KOPT-K1 (cell line): ENCODE data around the gene RC3H2.
"Not testable (repeated sequence)": the region's sequence is repeated elsewhere in the genome, so short reads cannot be mapped to it uniquely, and the experiment has no call there.

Experiments
- H3K27ac ChIP-seq: fragments of 200-600 bp; sonication (generic); 2 replicates; pipeline ENCODE4 v1.5.1; 2016; ENCODE audit warnings: antibody characterized with exemption, mild to moderate bottlenecking, low read depth, low read length; ENCODE audit not compliant: poor library complexity, severe bottlenecking
- H3K36me3 ChIP-seq: fragments of 200-600 bp; sonication (generic); 2 replicates; pipeline ENCODE4 v1.5.1; 2017; ENCODE audit warnings: antibody characterized with exemption, mild to moderate bottlenecking, low read length, moderate library complexity; ENCODE audit not compliant: insufficient read depth
- H3K9me3 ChIP-seq: fragments of 200-600 bp; sonication (generic); 2 replicates; pipeline ENCODE4 v1.5.1; 2017; ENCODE audit warnings: antibody characterized with exemption, low read length, mild to moderate bottlenecking; ENCODE audit not compliant: insufficient read depth, poor library complexity, severe bottlenecking

The RC3H2 gene

DNA sequence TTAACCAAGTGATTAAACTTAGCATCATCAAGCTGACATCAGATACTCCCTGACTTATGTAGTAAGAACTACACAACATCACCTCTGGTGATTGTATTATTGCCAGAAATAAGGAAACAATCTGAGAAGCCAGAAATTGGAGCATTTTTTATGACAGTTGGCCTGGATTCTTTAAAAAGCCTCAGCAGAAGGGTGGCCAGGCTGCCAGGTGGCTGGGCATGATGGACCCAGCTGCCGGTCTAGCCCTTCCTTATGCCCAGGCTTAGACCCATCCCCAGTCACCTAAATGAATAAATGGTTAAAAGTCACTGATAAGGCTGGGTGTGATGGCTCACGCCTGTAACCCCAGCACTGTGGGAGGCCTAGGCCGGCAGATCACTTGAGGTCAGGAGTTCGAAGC lies 92.4 kb downstream of the RC3H2 start:
- no peaks in the 10 kb centered on the region for H3K9me3 ChIP-seq
- H3K27ac ChIP-seq: no peak overlapping the region

DNA sequence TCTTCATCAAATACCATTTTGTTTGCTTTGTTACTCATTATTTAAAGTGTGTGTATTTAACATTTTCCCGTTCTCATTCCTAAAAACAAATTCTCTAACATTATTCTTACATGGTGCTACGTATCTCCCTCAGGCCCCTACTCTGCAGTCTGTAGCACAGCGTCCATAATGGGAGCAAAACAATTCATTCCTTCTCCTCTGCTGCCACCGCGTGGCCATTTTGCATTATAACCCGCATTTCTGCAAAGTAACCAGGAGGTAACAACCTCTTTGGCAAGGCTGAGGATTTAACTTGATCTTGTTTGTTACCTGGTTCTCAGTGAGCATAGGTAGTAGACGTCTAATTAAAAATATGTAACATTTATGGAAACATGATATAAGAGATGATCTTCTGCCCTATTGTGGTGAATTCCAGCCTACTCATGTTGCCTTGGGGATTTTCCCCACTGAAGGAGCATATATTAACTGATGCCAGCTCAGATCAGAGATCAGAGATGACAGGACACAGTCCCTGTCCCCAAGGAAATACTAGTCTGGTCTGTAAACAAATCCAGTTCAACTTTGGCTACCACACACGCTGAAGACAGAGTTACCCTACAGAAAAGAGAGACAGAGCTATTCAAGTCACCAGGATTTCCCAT lies 94.7 kb downstream of the RC3H2 start:
- Histone ChIP-seq H3K9me3 (no peaks in the 10 kb centered on the region), H3K36me3 (peaks cover under 1% of the 10 kb centered on the region; the same call in 1 of the 2 replicates)

More for the DNA sequence above, 92.4 kb downstream of the RC3H2 start:
- peaks cover 22% of the 10 kb centered on the region for H3K36me3 ChIP-seq

GRCh38 chr9:122809261-122809660 lies 95.9 kb downstream of the RC3H2 start:
- not testable (repeated sequence) for H3K36me3 ChIP-seq, H3K9me3 ChIP-seq, H3K27ac ChIP-seq

More for the DNA sequence above, 94.7 kb downstream of the RC3H2 start:
- no peak overlapping the region for H3K27ac ChIP-seq

GRCh38 chr9:122808141-122808540 lies 97.0 kb downstream of the RC3H2 start:
- Histone ChIP-seq H3K27ac (no peak overlapping the region), H3K9me3 (no peaks in the 10 kb centered on the region), H3K36me3 (no peaks in the 10 kb centered on the region)

- Histone ChIP-seq H3K27ac (no peak overlapping the region), H3K36me3 (no peaks in the 10 kb centered on the region), H3K9me3 (no peaks in the 10 kb centered on the region)
Observed at GRCh38 chr9:122807271-122807900, 97.8 kb downstream of the RC3H2 start.

DNA sequence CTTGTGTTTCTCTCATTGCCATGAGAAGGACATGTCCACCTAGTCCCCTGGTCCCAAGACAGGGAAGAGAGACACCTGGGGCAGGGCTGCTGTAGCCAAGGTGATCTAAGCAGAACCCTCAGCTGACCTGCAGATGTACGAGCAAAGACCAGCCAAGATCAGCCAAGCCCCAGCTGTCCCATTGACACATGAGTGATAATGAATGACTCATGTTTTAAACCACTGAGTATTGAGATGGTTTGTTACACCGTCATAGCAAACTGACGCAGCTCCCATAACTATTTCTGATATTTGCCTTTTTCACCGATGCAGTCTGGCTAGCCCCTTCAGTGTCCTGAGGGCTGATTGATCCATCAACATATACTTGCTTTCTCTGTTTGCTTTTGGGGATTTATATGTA lies 98.5 kb downstream of the RC3H2 start:
- Histone ChIP-seq H3K9me3 (no peaks in the 10 kb centered on the region), H3K27ac (no peak overlapping the region), H3K36me3 (no peaks in the 10 kb centered on the region)

DNA sequence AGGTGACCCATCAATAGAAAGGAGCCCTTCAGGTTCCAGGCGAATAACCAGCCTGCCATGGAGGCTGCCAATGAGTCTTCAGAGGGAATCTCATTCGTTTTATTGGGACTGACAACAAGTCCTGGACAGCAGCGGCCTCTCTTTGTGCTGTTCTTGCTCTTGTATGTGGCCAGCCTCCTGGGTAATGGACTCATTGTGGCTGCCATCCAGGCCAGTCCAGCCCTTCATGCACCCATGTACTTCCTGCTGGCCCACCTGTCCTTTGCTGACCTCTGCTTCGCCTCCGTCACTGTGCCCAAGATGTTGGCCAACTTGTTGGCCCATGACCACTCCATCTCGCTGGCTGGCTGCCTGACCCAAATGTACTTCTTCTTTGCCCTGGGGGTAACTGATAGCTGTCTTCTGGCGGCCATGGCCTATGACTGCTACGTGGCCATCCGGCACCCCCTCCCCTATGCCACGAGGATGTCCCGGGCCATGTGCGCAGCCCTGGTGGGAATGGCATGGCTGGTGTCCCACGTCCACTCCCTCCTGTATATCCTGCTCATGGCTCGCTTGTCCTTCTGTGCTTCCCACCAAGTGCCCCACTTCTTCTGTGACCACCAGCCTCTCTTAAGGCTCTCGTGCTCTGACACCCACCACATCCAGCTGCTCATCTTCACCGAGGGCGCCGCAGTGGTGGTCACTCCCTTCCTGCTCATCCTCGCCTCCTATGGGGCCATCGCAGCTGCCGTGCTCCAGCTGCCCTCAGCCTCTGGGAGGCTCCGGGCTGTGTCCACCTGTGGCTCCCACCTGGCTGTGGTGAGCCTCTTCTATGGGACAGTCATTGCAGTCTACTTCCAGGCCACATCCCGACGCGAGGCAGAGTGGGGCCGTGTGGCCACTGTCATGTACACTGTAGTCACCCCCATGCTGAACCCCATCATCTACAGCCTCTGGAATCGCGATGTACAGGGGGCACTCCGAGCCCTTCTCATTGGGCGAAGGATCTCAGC lies 104.8 kb downstream of the RC3H2 start, which contains the start of gene OR1K1:
OR1K1 (plus strand) TSS at position 58 of the 995 bp plus-strand sequence; CDS start at position 58, 0 bp downstream.
- Histone ChIP-seq H3K36me3 (no peaks in the 10 kb centered on the region), H3K9me3 (no peaks in the 10 kb centered on the region), H3K27ac (no peak within 1 kb of the TSS)

GRCh38 chr9:122797316-122798063 lies 107.7 kb downstream of the RC3H2 start:
- Histone ChIP-seq H3K27ac (no peak overlapping the region), H3K9me3 (no peaks in the 10 kb centered on the region), H3K36me3 (no peaks in the 10 kb centered on the region)
